Endothelial cell of umbilical vein (primary cell): Measurements from ENCODE around the gene VPS33B. TPM values are rescaled to one million over a fixed set of nuclear protein-coding genes. Genes with fewer than 3 reads are reported as not detected.

Experiments
- BruUV-seq: library from RNA; stranded (reverse); fragments of 400-500 nt; replicated peaks from 2 replicates; lab custom pipeline; 2021; lab: Mats Ljungman, UMichigan
- CTCF ChIA-PET: fragments of 300-600, 350-600 bp; sonication (Branson Sonifier 250); formaldehyde crosslinking; loops from one replicate; lab custom pipeline; 2021; ENCODE audit warnings: antibody characterized with exemption, inconsistent platforms; lab: Charles Lee
- POLR2A ChIA-PET: fragments of 300-600, 350-600 bp; sonication (Branson Sonifier 250); formaldehyde crosslinking; loops from one replicate; lab custom pipeline; 2021; ENCODE audit warnings: antibody characterized with exemption, inconsistent platforms; lab: Charles Lee
- DNase-seq: peaks from one replicate; pipeline ENCODE4 v3.0.0-alpha.2; 2011; ENCODE audit warnings: low read depth, low spot score
- FAIRE-seq: peaks from 2 replicates; lab custom pipeline; 2011; peaks lifted over from hg19 to GRCh38; lab: Jason Lieb, UNC
- H2AFZ ChIP-seq: 2 replicates; pipeline ENCODE4 v1.6.0; 2012; ENCODE audit warnings: low read depth, low read length, control low read depth, inconsistent platforms
- H3K27ac ChIP-seq: 2 replicates; pipeline ENCODE4 v1.5.1; 2011; ENCODE audit warnings: low read depth, mild to moderate bottlenecking, control low read depth, low read length, moderate library complexity; ENCODE audit not compliant: insufficient read depth
- H3K27me3 ChIP-seq, 2 experiments: 2 replicates each; pipeline versions ENCODE4 v1.6.0 to v1.6.1; 2011; ENCODE audit warnings: low read length in 2 of 2, mixed read lengths in 1 of 2; ENCODE audit not compliant: control insufficient read depth in 2 of 2, insufficient read depth in 2 of 2
- H3K36me3 ChIP-seq, 2 experiments: 2 replicates in 1 of 2; 3 replicates in 1 of 2; pipeline ENCODE4 v1.5.1; 2011; ENCODE audit warnings: low read length in 2 of 2, mild to moderate bottlenecking in 1 of 2, moderate library complexity in 1 of 2; ENCODE audit not compliant: control insufficient read depth in 2 of 2, insufficient read depth in 2 of 2; ENCODE audit errors: extremely low read depth in 1 of 2
- H3K4me1 ChIP-seq: 3 replicates; pipeline ENCODE4 v1.5.1; 2011; ENCODE audit warnings: mild to moderate bottlenecking, low read length; ENCODE audit not compliant: control insufficient read depth, insufficient read depth; ENCODE audit errors: extremely low read depth
- H3K4me2 ChIP-seq: 2 replicates; pipeline ENCODE4 v1.6.1; 2011; ENCODE audit warnings: low read length, control low read depth, mixed read lengths; ENCODE audit not compliant: insufficient read depth
- H3K4me3 ChIP-seq, 3 experiments: fragments of 200-600 bp in 1 of 3; sonication (generic), shearing (Covaris generic) in 1 of 3; replicated peaks in 1 of 3; 2 replicates each; pipeline ENCODE4 v1.5.1; 2011 to 2016; ENCODE audit warnings: control low read depth in 3 of 3, low read length in 3 of 3, mild to moderate bottlenecking in 2 of 3, inconsistent platforms in 1 of 3, low read depth in 1 of 3, moderate library complexity in 1 of 3; ENCODE audit not compliant: insufficient read depth in 1 of 3
- H3K79me2 ChIP-seq: 2 replicates; pipeline ENCODE4 v1.6.0; 2012; ENCODE audit warnings: low read length, inconsistent platforms; ENCODE audit not compliant: control insufficient read depth, insufficient read depth
- H3K9ac ChIP-seq: replicated peaks from 2 replicates; pipeline ENCODE3; 2011; ENCODE audit warnings: low read length, control low read depth; ENCODE audit not compliant: insufficient read depth; ENCODE audit errors: extremely low read depth
- H3K9me1 ChIP-seq: replicated peaks from 3 replicates; pipeline ENCODE4 v1.6.0; 2011; ENCODE audit warnings: mild to moderate bottlenecking, low read length; ENCODE audit not compliant: control insufficient read depth, insufficient read depth; ENCODE audit errors: extremely low read depth
- H3K9me3 ChIP-seq: replicated peaks from 2 replicates; pipeline ENCODE4 v1.5.1; 2012; ENCODE audit warnings: low read length, inconsistent platforms; ENCODE audit not compliant: control insufficient read depth, insufficient read depth
- H4K20me1 ChIP-seq: replicated peaks from 2 replicates; pipeline ENCODE3; 2011; ENCODE audit warnings: mild to moderate bottlenecking, low read length; ENCODE audit not compliant: control insufficient read depth, insufficient read depth; ENCODE audit errors: extremely low read depth
- CTCF ChIP-seq, 2 donors: IDR thresholded peaks; 1 replicate in 1 of 2; 2 replicates in 1 of 2; pipeline ENCODE4 v1.5.1; 2011; ENCODE audit warnings: low read length in 2 of 2, mild to moderate bottlenecking in 2 of 2, moderate library complexity in 2 of 2, control low read depth in 1 of 2, inconsistent platforms in 1 of 2, low read depth in 1 of 2; ENCODE audit not compliant: insufficient read depth in 1 of 2; ENCODE audit errors: extremely low read depth in 1 of 2
- EZH2 ChIP-seq: IDR thresholded peaks from 2 replicates; pipeline ENCODE4 v1.6.1; 2012; ENCODE audit warnings: borderline replicate concordance, low read depth, mild to moderate bottlenecking, moderate library complexity, low read length, inconsistent platforms; ENCODE audit not compliant: severe bottlenecking
- FOS ChIP-seq: IDR thresholded peaks from 2 replicates; pipeline ENCODE4 v1.6.1; 2011; ENCODE audit warnings: mild to moderate bottlenecking, low read length, moderate library complexity, borderline replicate concordance; ENCODE audit not compliant: insufficient read depth
- GATA2 ChIP-seq: IDR thresholded peaks from 2 replicates; pipeline ENCODE4 v1.7.0; 2011; ENCODE audit warnings: low read depth, mild to moderate bottlenecking, moderate library complexity, mixed read lengths, low read length; ENCODE audit not compliant: insufficient read length, insufficient read depth
- JUN ChIP-seq: IDR thresholded peaks from 2 replicates; pipeline ENCODE4 v1.6.1; 2011; ENCODE audit warnings: borderline replicate concordance, low read depth; ENCODE audit not compliant: insufficient read length, insufficient read depth
- MAX ChIP-seq: IDR thresholded peaks from 2 replicates; pipeline ENCODE4 v1.6.1; 2011; ENCODE audit not compliant: insufficient read depth, insufficient read length
- MYC ChIP-seq: IDR thresholded peaks from one replicate; pipeline ENCODE4 v1.6.1; 2011; ENCODE audit warnings: mild to moderate bottlenecking, low read depth, low read length
- POLR2A ChIP-seq: IDR thresholded peaks from 2 replicates; pipeline ENCODE4 v1.6.1; 2012; ENCODE audit warnings: low read depth, mild to moderate bottlenecking, control low read depth, low read length
- POLR2AphosphoS5 ChIP-seq: IDR thresholded peaks from 2 replicates; pipeline ENCODE4 v1.6.1; 2012; ENCODE audit warnings: low read depth, mild to moderate bottlenecking, control low read depth, low read length, moderate library complexity; ENCODE audit not compliant: insufficient read depth
- dilution Hi-C: fragments of 300-500 bp; cut with MboI; formaldehyde crosslinking; loops from one replicate; pipeline ENCODE4 v1.15.0; 2019; ENCODE audit warnings: low sequenced_read_pairs; ENCODE audit not compliant: extremely low pct_ligation_motif_present
- intact Hi-C: fragments of 100-400 bp; cut with micrococcal nuclease; formaldehyde crosslinking; loops from one replicate; pipeline ENCODE4 v1.10.0; 2022
- polyA plus RNA-seq, 4 experiments: library from polyadenylated mRNA; depleted of rRNA in 3 of 4; stranded (reverse) in 3 of 4; unstranded in 1 of 4; fragments of >200 nt; gene quantifications; 2 replicates each; pipeline versions ENCODE4 v1.2.1 to v1.2.3, GENCODE V29; 2011 to 2012; ENCODE audit warnings: missing spikeins in 1 of 4
- total RNA-seq: library from RNA; stranded (reverse); gene quantifications from 2 replicates; pipeline ENCODE4 v1.2.3, GENCODE V29; 2021

The VPS33B gene
- total and polyA plus RNA-seq, 2 donors (not counting 3 experiments of a cell fraction or from before 2014, with no cell fraction given) = 11.8 to 14.2 TPM

- no TSS peak for BruUV-seq
- TF ChIP-seq POLR2A = no peak
- no peak for TF ChIP-seq JUN
- TF ChIP-seq CTCF (IDR thresholded peaks at IDR 0.05; ENCODE audit: extremely low read depth in 1 of 2, insufficient read depth in 1 of 2, low read depth in 1 of 2, low read length in 2 of 2) = no peak
- TF ChIP-seq MAX = no peak
- no peak for TF ChIP-seq POLR2AphosphoS5
- TF ChIP-seq EZH2 = no peak
- TF ChIP-seq FOS = no peak
- TF ChIP-seq GATA2 = no peak
- TF ChIP-seq MYC = no peak
- CTCF ChIA-PET = interaction anchor here (0.6 to 1.8 kb wide), 3 partner anchors 8 to 88 kb away, joined by 3 to 5 read pairs (median 4); no protein-coding TSS in a partner anchor
- Histone ChIP-seq H3K9me3 (no peaks in the 10 kb centered on the region), H2AFZ (no peak overlapping the region), H3K27ac (no peak overlapping the region), H4K20me1 (no peaks in the 10 kb centered on the region), H3K4me1 (no peaks in the 10 kb centered on the region), H3K27me3 (no peaks in the 10 kb centered on the region), H3K9ac (no peak overlapping the region), H3K9me1 (no peaks in the 10 kb centered on the region), H3K36me3 (no peaks in the 10 kb centered on the region), H3K4me3 (no peak overlapping the region), H3K79me2 (no peaks in the 10 kb centered on the region), H3K4me2 (no peak overlapping the region)
- intact Hi-C loops = no loop called here
- FAIRE-seq = no peak
- dilution Hi-C loops = no loop called here
- no peak for DNase-seq
- POLR2A ChIA-PET = no interaction called here
Observed at GRCh38 chr15:91045065-91045464, 22.7 kb upstream of the VPS33B start.
